BLaER1 treated with 17β-estradiol and CSF1 and Interleukin-3, amounts not matched to agents 10 nM and 100 nM (cell line): Measurements from ENCODE around the gene BSND.

Experiments used
- H3K27ac ChIP-seq, 11 experiments: shearing (Covaris generic); formaldehyde crosslinking; 2 replicates each; pipeline ENCODE4 v1.8.1; 2022
- H3K27me3 ChIP-seq, 11 experiments: shearing (Covaris generic); formaldehyde crosslinking; 2 replicates each; pipeline ENCODE4 v1.8.1; 2022
- H3K36me3 ChIP-seq, 11 experiments: shearing (Covaris generic); formaldehyde crosslinking; 2 replicates each; pipeline ENCODE4 v1.8.1; 2022
- H3K4me1 ChIP-seq, 10 experiments: shearing (Covaris generic); formaldehyde crosslinking; 2 replicates each; pipeline ENCODE4 v1.8.1; 2022
- H3K4me2 ChIP-seq, 11 experiments: shearing (Covaris generic); formaldehyde crosslinking; 2 replicates each; pipeline ENCODE4 v1.8.1; 2022
- H3K4me3 ChIP-seq, 10 experiments: shearing (Covaris generic); formaldehyde crosslinking; 2 replicates each; pipeline ENCODE4 v1.8.1; 2022
- H3K9ac ChIP-seq, 11 experiments: shearing (Covaris generic); formaldehyde crosslinking; 2 replicates each; pipeline ENCODE4 v1.8.1; 2022
- H3K9me3 ChIP-seq, 11 experiments: shearing (Covaris generic); formaldehyde crosslinking; replicated peaks in 1 of 11; 2 replicates each; pipeline ENCODE4 v1.8.1; 2022
- H4K20me1 ChIP-seq, 11 experiments: shearing (Covaris generic); formaldehyde crosslinking; 2 replicates each; pipeline ENCODE4 v1.8.1; 2022
- Cebpa-rat ChIP-seq, 11 experiments: shearing (Covaris generic); IDR thresholded peaks; 2 replicates each; pipeline ENCODE4 v1.8.1; 2022

The BSND gene

DNA sequence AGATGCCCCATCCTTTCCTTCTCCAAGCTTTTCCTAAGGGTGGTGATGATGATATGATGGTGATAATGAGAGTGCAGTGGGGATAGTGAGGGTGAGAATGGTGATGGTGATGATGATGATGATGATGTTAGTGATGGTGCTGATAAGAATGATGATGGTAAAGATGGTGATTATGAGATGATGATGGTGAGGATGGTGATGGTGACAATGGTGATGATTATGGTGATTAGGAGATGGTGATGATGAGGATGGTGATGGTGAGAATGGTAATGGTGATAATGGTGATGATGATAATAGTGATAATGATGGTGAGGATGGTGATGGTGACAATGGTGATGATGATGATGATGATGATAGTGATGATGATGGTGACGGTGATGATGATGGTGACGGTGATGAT, 4.0 kb downstream of the BSND start:
- no peak overlapping the region for H3K9ac ChIP-seq
- TF ChIP-seq Cebpa-rat (IDR thresholded peaks at IDR 0.05): no peak
- no peaks in the 10 kb centered on the region for H3K9me3 ChIP-seq
- no peaks in the 10 kb centered on the region for H3K36me3 ChIP-seq
- H3K27ac ChIP-seq: no peak overlapping the region
- H3K4me1 ChIP-seq: 0 out of 20 replicates have a peak, but pooled peaks cover 0 to under 1% (median 0%) of the 10 kb centered on the region in 10 experiments
- H3K27me3 ChIP-seq: peaks cover 6 to 16% (median 12%) of the 10 kb centered on the region in 11 experiments
- H3K4me3 ChIP-seq: no peak overlapping the region
- H3K4me2 ChIP-seq: no peak overlapping the region
- H4K20me1 ChIP-seq: no peaks in the 10 kb centered on the region

DNA sequence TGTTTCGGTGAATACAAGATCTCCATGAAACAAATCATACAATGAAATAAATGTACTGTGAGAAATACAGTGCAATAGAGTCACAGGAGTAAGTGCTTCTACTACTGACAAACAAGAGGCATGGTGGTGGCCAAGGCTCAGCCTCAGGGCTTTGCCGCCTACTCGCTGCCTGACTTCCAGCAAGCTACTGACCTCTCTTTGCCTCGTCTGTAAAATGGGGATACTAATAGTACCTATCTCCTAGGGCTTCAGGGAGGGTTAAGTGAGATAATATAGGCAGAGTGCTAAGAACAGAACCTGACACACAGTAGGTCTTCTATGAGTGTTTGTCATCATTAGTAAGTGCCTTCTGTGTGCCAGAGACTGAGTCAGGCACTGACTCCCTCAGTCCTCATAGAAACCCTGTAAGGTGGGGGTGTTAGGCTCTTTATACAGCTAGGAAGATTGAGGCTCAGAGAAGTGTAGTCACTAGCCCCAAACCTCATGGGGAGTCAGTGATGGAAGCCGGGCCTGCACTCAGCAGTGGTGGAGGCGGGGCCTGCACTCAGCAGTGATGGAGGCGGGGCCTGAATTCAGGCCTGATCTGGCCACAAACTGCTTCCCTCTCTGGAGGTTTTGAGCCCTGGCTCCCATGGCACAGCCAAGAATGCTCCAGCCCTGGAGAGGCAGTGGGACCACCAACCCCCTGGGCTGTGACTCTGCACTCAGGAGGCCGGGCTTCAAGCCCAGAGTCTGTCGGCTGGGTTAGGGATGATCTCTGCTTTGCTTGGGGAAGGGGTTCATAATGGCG, 6.8 kb downstream of the BSND start:
- Histone ChIP-seq H3K27me3 (no peaks in the 10 kb centered on the region), H3K4me2 (no peak overlapping the region), H3K36me3 (no peaks in the 10 kb centered on the region), H3K4me1 (peaks cover 0 to 3% (median 0%) of the 10 kb centered on the region in 10 experiments; a peak in 1 of 20 replicates), H3K9me3 (peaks cover 0 to 5% (median 0%) of the 10 kb centered on the region in 11 experiments; a peak in 3 of 22 replicates), H3K9ac (no peak overlapping the region), H3K4me3 (no peak overlapping the region), H4K20me1 (no peaks in the 10 kb centered on the region), H3K27ac (no peak overlapping the region)
- no peak for TF ChIP-seq Cebpa-rat (IDR thresholded peaks at IDR 0.05)

DNA sequence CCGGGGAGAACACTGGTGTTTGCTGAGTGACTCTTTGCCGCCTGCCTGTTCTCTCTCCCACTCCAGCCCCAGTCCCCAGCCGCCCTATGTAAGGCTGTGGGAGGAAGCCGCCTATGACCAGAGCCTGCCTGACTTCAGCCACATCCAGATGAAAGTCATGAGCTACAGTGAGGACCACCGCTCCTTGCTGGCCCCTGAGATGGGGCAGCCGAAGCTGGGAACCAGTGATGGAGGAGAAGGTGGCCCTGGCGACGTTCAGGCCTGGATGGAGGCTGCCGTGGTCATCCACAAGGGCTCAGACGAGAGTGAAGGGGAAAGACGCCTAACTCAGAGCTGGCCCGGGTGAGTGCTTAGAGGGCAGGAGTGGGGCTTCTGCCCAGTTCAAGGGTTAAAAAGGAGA, 8.2 kb downstream of the BSND start:
- H4K20me1 ChIP-seq: no peaks in the 10 kb centered on the region
- H3K27ac ChIP-seq: no peak overlapping the region
- no peaks in the 10 kb centered on the region for H3K27me3 ChIP-seq
- no peak overlapping the region for H3K9ac ChIP-seq
- peaks cover 0 to 4% (median 0%) of the 10 kb centered on the region in 10 experiments; a peak in 1 of 20 replicates for H3K4me1 ChIP-seq
- H3K36me3 ChIP-seq: no peaks in the 10 kb centered on the region
- no peak overlapping the region for H3K4me2 ChIP-seq
- H3K4me3 ChIP-seq: no peak overlapping the region
- no peak for TF ChIP-seq Cebpa-rat (IDR thresholded peaks at IDR 0.05)
- H3K9me3 ChIP-seq: peaks cover 0 to 5% (median 0%) of the 10 kb centered on the region in 11 experiments; a peak in 3 of 22 replicates

DNA sequence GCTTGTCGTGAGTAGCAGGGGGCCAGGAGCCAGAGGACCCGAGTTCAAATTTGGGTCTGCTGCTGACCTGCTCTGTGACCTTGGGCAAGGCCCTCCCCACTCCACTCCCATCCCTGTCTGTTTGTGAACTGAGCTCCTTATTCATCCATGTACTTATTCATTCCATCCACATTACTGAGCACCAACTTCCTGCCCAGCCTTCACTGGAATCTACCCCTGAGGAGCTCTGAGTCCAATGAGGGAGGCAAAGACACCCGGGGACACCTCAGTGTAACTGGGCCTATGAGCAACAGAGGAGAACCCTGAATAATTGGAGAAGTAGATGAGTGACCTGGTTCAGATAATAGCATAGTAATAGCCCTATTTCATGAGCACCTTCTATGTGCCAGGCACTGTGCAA, 8.9 kb downstream of the BSND start:
- Histone ChIP-seq H3K27ac (no peak overlapping the region), H3K4me1 (peaks cover 0 to 4% (median 0%) of the 10 kb centered on the region in 10 experiments; a peak in 1 of 20 replicates), H3K9ac (no peak overlapping the region), H3K4me3 (no peak overlapping the region), H3K4me2 (no peak overlapping the region), H3K27me3 (no peaks in the 10 kb centered on the region), H4K20me1 (no peaks in the 10 kb centered on the region), H3K36me3 (no peaks in the 10 kb centered on the region), H3K9me3 (peaks cover 0 to 5% (median 0%) of the 10 kb centered on the region in 11 experiments; a peak in 3 of 22 replicates)
- TF ChIP-seq Cebpa-rat (IDR thresholded peaks at IDR 0.05): no peak

DNA sequence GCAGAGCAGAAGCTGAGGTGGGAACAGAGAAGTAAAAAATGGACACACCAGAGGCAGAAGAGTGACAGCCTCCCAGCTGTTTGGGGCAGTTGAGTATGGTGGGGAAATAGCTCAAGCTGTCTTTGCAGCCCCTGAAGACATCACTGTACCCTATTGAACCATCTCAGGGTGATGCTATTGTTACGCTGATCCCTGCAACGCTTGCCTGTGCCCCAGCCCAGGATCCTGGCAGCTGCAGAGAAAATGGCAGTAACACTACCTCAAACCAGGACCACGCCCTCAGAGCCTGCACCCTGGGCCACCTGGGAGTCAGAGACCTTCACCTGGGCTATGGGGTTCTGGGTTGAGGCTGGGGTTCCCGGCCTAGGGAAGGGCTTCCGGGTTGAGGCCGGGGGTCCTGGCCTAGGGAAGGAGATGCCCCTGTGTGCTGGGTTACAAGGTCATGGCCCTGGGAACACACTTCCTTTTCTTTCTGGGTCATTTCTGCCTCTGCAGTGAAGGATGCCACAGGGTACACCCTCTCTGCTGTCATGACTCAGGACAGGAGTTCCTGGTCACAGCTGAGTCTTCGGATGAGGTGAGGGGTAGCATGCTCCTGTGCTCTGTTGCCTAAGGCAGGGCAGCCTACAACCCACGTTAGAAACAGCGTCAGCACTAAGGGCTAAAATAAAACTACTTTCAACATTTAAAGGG, 11.6 kb downstream of the BSND start:
- H3K4me3 ChIP-seq: no peak overlapping the region
- peaks cover 0 to 4% (median 0%) of the 10 kb centered on the region in 10 experiments; a peak in 1 of 20 replicates for H3K4me1 ChIP-seq
- H3K36me3 ChIP-seq: no peaks in the 10 kb centered on the region
- no peak overlapping the region for H3K9ac ChIP-seq
- H3K4me2 ChIP-seq: no peak overlapping the region
- no peaks in the 10 kb centered on the region for H4K20me1 ChIP-seq
- no peak for TF ChIP-seq Cebpa-rat (IDR thresholded peaks at IDR 0.05)
- no peak overlapping the region for H3K27ac ChIP-seq
- H3K9me3 ChIP-seq: peaks cover 0 to 5% (median 0%) of the 10 kb centered on the region in 11 experiments; a peak in 3 of 22 replicates
- no peaks in the 10 kb centered on the region for H3K27me3 ChIP-seq

DNA sequence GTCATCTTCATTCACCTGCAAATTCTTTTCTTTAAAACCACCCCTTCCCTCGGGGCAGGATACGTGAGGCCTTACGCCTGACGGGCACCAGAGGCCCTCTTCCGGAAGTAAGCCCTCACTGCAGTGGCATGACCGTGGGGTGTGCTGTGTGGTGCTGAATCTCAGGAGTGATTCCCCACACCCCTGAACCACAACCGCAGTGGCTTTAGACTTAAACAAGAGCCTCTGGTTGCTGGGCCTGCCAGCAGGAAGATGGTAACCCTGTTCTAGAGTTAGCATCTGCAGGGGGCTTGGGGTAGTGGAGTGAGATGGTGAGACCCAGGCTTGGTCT, 12.1 kb downstream of the BSND start:
- Histone ChIP-seq H3K36me3 (no peaks in the 10 kb centered on the region), H3K9me3 (peaks cover 0 to 5% (median 0%) of the 10 kb centered on the region in 11 experiments; a peak in 3 of 22 replicates), H3K4me2 (no peak overlapping the region), H3K27me3 (no peaks in the 10 kb centered on the region), H4K20me1 (no peaks in the 10 kb centered on the region), H3K9ac (no peak overlapping the region), H3K4me1 (peaks cover 0 to 4% (median 0%) of the 10 kb centered on the region in 10 experiments; a peak in 1 of 20 replicates), H3K4me3 (no peak overlapping the region), H3K27ac (no peak overlapping the region)
- no peak for TF ChIP-seq Cebpa-rat (IDR thresholded peaks at IDR 0.05)

DNA sequence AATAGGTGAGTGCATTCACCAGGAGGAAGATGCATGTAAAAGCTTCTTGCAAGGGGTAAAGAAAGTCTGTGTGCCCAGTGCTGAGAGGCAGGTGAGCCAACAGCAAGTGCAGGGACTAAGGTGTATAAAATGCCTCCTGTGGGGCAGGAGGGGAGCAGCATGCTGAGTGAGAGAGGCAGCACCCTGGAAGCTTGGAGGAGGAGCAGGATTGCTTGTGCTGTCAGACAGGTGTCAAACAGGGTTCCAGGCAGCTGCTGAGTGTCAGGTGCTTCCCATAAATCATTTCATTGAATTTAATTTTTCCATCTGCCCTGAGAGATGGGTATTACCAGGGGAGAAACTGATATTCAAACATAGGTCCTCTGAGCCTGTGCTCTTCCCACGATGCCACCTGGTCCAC, 13.9 kb downstream of the BSND start:
- Histone ChIP-seq H3K4me1 (peaks cover 0 to 4% (median 0%) of the 10 kb centered on the region in 10 experiments; a peak in 1 of 20 replicates), H3K4me2 (no peak overlapping the region), H3K4me3 (no peak overlapping the region), H3K36me3 (no peaks in the 10 kb centered on the region), H3K9me3 (peaks cover 0 to 5% (median 0%) of the 10 kb centered on the region in 11 experiments; a peak in 3 of 22 replicates), H4K20me1 (no peaks in the 10 kb centered on the region), H3K27ac (no peak overlapping the region), H3K9ac (no peak overlapping the region), H3K27me3 (no peaks in the 10 kb centered on the region)
- TF ChIP-seq Cebpa-rat (IDR thresholded peaks at IDR 0.05): no peak

DNA sequence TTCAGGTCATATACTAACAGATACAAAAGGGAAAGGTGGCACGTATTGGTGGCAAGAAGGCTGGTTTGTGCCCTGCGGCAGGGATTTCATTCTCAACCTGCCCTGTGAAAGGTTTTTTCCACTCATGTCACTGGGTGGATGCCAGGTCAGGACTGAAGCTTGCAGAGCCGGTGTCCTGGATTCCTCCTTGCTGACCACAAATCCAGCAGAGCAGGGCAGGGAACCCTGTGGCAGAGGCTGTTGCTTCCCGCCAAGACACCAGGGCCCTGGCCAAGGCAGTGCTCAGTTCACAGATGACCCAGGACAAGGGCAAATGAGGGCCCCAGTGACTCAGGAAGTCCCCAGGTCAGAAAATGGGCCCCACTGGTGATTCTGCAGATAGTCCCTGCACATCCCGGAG, 16.4 kb downstream of the BSND start:
- Histone ChIP-seq H3K27ac (no peak overlapping the region), H3K27me3 (no peaks in the 10 kb centered on the region), H3K4me1 (peaks cover 0 to 4% (median 0%) of the 10 kb centered on the region in 10 experiments; a peak in 1 of 20 replicates), H3K9me3 (no peaks in the 10 kb centered on the region), H4K20me1 (no peaks in the 10 kb centered on the region), H3K9ac (no peak overlapping the region), H3K4me3 (no peak overlapping the region), H3K36me3 (no peaks in the 10 kb centered on the region), H3K4me2 (no peak overlapping the region)
- TF ChIP-seq Cebpa-rat (IDR thresholded peaks at IDR 0.05): no peak

DNA sequence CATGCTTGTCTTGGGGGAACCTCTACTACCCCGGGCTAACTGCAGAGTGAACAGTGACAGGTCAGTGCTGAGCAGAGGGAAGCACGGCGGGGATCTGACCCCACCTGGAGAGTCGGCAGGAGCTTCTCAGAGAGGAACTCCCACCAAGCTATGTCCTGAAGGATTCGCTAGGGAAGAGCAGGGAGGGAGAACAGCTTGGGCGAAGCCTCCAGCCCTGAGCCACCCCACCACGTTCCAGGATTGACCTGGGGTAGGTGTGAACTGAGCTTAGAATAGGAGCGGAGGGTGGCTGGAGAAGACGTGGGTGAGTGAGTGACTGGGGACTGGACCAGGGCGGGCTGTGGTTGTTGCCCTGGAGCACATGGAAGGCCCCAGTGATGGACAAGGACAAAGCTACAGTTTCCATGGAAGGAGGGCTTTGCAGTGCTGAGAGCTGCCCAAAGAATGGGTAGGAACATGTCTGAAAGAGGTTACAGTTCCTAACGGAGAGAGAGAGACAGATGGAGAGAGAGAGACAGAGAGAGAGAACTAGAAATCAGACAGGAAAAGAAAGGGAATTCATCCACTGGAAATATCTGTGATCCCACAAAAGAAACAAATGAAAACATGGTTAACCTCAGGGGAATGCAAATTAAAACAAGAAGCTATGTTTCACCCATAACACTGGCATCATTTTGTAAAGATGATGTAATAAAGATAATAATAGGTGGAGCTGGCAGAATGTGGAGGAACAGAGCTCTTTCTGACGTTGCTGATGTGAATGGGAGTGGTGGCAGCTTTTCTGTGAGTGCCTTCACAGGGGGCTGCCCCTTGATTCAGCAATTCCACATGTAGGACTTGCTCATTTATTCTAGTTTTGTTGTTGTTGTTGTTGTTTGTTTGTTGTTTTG, 17.2 kb downstream of the BSND start:
- H3K4me3 ChIP-seq: no peak overlapping the region
- no peaks in the 10 kb centered on the region for H3K27me3 ChIP-seq
- no peak overlapping the region for H3K9ac ChIP-seq
- H3K4me1 ChIP-seq: no peaks in the 10 kb centered on the region
- no peaks in the 10 kb centered on the region for H3K9me3 ChIP-seq
- no peaks in the 10 kb centered on the region for H3K36me3 ChIP-seq
- no peaks in the 10 kb centered on the region for H4K20me1 ChIP-seq
- no peak overlapping the region for H3K27ac ChIP-seq
- H3K4me2 ChIP-seq: no peak overlapping the region
- no peak for TF ChIP-seq Cebpa-rat (IDR thresholded peaks at IDR 0.05)
